Measurements from ENCODE around the gene PPCS.
"Not testable (repeated sequence)": the region's sequence is repeated elsewhere in the genome, so short reads cannot be mapped to it uniquely, and the experiment has no call there.

DNA sequence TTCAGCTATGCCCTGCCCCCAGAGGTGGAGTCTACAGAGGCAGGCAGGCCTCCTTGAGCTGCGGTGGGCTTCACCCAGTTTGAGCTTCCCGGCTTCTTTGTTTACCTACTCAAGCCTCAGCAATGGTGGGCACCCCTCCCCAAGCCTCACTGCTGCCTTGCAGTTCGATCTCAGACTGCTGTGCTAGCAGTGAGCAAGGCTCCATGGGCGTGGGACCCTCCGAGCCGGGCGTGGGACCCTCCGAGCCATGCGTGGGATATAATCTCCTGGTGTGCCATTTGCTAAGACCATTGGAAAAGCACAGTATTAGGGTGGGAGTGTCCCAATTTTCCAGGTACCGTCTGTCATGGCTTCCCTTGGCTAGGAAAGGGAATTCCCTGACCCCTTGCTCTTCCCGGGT, 45.7 kb downstream of the PPCS start:
- TF ChIP-seq JUND (IDR thresholded peaks at IDR 0.05); EZH2phosphoT487 (IDR thresholded peaks at IDR 0.05; ENCODE audit: borderline replicate concordance); POLR2A (IDR thresholded peaks at IDR 0.05; ENCODE audit: borderline replicate concordance, extremely low read depth, insufficient read depth, insufficient read length); ZFX (IDR thresholded peaks at IDR 0.05); POLR2AphosphoS5 (IDR thresholded peaks at IDR 0.05; ENCODE audit: low read depth, low read length); TCF7L2 (IDR thresholded peaks at IDR 0.05; ENCODE audit: borderline replicate concordance, extremely low read depth, insufficient read depth, insufficient read length); RAD21 (IDR thresholded peaks at IDR 0.05; ENCODE audit: low read depth): not testable (repeated sequence)
- TF ChIP-seq, protein P1, sequence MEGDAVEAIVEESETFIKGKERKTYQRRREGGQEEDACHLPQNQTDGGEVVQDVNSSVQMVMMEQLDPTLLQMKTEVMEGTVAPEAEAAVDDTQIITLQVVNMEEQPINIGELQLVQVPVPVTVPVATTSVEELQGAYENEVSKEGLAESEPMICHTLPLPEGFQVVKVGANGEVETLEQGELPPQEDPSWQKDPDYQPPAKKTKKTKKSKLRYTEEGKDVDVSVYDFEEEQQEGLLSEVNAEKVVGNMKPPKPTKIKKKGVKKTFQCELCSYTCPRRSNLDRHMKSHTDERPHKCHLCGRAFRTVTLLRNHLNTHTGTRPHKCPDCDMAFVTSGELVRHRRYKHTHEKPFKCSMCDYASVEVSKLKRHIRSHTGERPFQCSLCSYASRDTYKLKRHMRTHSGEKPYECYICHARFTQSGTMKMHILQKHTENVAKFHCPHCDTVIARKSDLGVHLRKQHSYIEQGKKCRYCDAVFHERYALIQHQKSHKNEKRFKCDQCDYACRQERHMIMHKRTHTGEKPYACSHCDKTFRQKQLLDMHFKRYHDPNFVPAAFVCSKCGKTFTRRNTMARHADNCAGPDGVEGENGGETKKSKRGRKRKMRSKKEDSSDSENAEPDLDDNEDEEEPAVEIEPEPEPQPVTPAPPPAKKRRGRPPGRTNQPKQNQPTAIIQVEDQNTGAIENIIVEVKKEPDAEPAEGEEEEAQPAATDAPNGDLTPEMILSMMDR (IDR thresholded peaks at IDR 0.05 in 2 of 3, conservative IDR thresholded peaks at IDR 0.05 in 1 of 3; ENCODE audit: borderline replicate concordance in 1 of 3, insufficient read depth in 1 of 3, low read depth in 2 of 3, low read length in 2 of 3), result not testable (repeated sequence)
- TF ChIP-seq, protein P2, sequence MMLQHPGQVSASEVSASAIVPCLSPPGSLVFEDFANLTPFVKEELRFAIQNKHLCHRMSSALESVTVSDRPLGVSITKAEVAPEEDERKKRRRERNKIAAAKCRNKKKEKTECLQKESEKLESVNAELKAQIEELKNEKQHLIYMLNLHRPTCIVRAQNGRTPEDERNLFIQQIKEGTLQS (IDR thresholded peaks at IDR 0.05), result not testable (repeated sequence)

Data from HCT116 (cell line).